NOMO-1 (cell line): Measurements from ENCODE around the gene PRICKLE1.

Experiments
- DNase-seq, 2 experiments: peaks; one replicate each; lab custom pipeline; 2025; ENCODE audit not compliant: unreplicated experiment in 2 of 2; lab: John Stamatoyannopoulos, UW

PRICKLE1 gene

GRCh38 chr12:42590330-42590934 lies 886 bp upstream of the PRICKLE1 start:
- peak; percentile 23 to 46 for DNase-seq

GRCh38 chr12:42588524-42589464 lies 752 bp downstream of the PRICKLE1 start:
- DNase-seq: peak; percentile 31

DNA sequence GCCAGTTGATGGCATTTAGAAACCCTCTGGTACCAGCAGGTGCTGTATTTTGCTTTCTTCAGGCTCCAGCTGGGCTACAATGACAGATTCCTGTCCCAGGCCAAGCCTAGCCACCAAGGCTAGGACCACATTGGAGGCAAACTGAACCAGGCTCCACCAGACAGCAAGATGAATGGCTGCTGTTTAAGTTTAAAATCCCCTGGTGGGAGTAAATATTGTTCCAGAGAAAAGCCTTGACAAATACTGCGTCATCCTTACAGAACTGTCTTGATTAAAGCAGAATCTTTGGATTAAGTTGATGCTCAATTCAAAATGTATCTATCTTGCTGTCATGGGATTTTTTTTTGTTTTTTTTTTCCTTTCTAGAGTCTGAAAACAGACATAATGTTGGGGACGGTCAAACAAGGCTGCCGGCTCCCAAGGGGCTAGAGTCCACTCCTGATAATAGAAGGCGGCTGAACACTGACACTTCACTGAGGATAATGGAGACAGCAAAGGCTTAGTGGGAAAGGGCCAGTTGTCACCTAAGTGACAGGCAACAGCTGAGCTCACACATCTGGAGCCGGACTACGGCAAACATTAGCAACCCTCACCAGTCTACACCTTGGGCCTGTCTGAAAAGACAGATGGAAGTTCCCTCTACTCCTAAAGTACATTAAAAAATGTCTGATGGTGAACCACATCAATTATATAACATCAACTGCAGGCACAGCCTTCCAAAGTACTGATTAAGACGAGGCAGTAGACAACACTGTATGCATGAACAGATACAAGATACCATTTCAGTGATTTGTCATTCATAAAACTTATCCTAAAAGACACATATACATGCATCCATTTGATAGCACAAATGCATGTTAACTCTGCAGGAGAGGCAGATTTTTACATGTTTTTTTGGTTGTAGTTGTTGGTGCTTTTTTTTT lies 1.7 kb downstream of the PRICKLE1 start:
- no peak for DNase-seq

GRCh38 chr12:42586268-42586667 lies 3.3 kb downstream of the PRICKLE1 start:
- no peak for DNase-seq

GRCh38 chr12:42585841-42586216 lies 3.7 kb downstream of the PRICKLE1 start:
- peak; percentile 56 to 80 for DNase-seq

GRCh38 chr12:42585154-42585840 lies 4.2 kb downstream of the PRICKLE1 start:
- DNase-seq: no peak

DNA sequence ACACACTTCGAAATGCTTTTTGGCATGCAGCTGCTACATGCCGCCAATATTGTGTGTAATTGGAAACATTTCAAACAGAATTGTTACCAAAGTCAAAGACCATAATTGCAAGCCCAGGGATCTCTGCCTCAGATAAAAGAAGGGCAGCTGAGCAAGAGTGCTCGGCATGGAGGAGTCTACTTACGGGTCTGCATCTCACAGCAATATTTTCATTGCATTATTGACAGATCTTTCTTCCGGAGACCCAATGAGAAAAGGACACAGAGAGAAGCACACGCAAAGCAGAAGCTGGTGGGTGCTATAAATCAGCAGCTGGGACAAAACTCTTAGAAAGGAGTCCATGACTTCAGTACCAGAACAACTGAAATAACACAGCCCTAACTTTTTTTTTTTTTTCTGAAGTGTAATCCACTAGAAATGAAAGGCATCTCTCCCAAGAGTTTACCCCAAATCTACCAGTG lies 4.9 kb downstream of the PRICKLE1 start:
- no peak for DNase-seq

DNA sequence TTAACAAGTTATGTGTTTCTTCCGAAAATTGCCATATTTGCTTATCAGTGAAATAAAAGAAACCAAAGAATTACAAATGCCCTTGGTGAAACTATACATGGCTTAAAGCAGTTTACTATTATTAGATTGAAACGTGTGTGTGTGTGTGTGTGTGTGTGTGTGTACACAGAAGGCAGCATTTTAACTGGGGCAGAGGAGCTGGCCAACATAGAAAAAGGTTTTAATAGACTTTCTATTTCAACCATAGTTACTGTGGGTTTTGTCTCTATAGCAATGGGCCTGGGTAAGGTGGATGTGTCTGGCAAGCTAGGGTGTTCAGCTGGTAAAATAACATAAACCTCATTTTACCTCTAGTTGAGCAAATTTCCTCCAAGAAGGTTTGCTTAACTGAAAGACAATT lies 6.5 kb downstream of the PRICKLE1 start:
- no peak for DNase-seq

- DNase-seq: no peak
Observed at GRCh38 chr12:42582498-42582897, 7.0 kb downstream of the PRICKLE1 start.

DNA sequence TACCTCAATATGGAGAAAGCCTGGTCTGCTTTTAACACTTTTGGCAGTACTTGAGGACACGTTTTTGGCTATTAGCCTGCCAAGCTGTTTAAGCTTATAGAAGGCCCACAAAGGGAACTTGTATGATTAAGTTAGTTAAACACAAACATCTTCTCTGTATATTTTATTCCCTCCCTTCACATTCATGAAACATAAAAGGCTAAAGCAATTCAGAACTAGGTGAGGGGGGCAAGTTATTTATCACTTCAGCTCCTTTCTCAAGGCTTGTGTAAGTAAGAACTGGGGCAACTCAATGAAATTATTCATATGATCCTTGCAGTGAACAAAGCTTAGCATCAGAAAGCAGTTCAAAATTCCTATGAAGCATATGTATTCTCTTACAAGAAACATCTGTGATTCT lies 7.5 kb downstream of the PRICKLE1 start:
- DNase-seq: no peak

DNA sequence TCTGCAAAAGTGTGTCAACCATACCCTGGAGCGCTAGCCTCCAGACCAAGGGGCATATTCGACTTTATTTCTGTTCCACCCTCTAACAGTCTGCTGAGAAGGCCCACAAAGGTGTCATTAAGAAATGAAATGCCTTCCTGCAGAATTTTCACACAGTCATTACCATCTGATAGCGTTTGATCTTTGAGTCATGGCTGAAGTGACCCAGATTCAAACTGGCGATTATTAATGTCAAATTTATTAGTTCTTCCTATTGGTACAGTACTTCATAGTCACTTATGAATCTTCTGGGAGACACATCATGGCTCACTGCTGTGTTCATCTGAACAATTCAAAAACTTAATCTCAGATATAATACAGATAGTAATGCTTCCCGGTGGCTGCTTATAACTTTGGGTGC lies 13.2 kb downstream of the PRICKLE1 start:
- no peak for DNase-seq

- no peak for DNase-seq
Observed at GRCh38 chr12:42575717-42576116, 13.8 kb downstream of the PRICKLE1 start.

GRCh38 chr12:42574851-42575266 lies 14.7 kb downstream of the PRICKLE1 start:
- DNase-seq: no peak

DNA sequence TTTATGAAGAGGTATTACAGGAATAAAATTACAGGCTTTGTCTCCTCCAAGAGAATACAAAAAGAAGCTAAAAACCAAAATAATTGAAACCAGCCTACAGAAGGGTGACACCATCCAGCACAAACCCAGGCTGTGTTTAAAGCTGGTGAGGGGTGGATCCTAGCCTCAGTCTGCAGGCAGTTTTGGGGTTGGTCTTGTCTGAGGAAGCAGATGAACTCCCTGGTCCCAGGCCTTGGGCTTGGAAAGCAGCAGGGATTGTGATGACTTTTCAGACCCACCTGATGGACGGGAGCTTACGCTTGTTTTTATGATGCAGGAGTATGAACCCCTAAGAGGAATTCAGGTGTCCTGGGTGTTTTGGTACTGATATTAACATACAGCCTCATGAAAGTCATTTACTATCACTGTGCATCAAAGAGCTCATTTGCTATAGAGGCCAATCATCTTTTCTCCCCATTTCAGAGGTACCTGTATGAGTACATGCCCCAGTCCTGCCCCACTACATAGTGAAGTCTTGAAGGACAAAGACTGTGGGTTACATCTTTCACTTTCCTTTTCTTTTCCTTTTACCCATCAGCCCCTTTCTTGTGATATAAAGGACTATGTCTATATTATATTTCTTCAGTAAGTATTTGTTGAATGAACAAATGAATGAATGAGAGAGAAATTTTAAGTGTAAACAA lies 18.1 kb downstream of the PRICKLE1 start:
- no peak for DNase-seq

- no peak for DNase-seq
Observed at GRCh38 chr12:42570076-42570475, 19.5 kb downstream of the PRICKLE1 start.

GRCh38 chr12:42568952-42569915 lies 20.3 kb downstream of the PRICKLE1 start:
- DNase-seq: peak; percentile 22 to 32

- no peak for DNase-seq
Observed at GRCh38 chr12:42565633-42566032, 23.9 kb downstream of the PRICKLE1 start.

- no peak for DNase-seq
Observed at GRCh38 chr12:42564996-42565395, 24.6 kb downstream of the PRICKLE1 start.

- DNase-seq: no peak
Observed at GRCh38 chr12:42564556-42564955, 25.0 kb downstream of the PRICKLE1 start.
